MCF 10A (cell line): ENCODE results near the gene LSM11. TPM values are rescaled to one million over a fixed set of nuclear protein-coding genes. Genes with fewer than 3 reads are reported as not detected.

Experiments used
- BruUV-seq: library from RNA; stranded (reverse); fragments of 400-500 nt; replicated peaks from 2 replicates; lab custom pipeline; 2021; lab: Mats Ljungman, UMichigan
- CTCF ChIA-PET: fragments of 300-600 bp; sonication (Branson Sonifier 250); formaldehyde crosslinking; extraction: SDS; loops from one replicate; lab custom pipeline; 2021; ENCODE audit warnings: antibody characterized with exemption, inconsistent platforms; lab: Yijun Ruan, JAX
- POLR2A ChIA-PET: fragments of 300-600, 350-650 bp; sonication (Branson Sonifier 250); formaldehyde crosslinking; extraction: SDS; loops from one replicate; lab custom pipeline; 2020; ENCODE audit warnings: antibody characterized with exemption, inconsistent platforms; lab: Yijun Ruan, JAX
- DNase-seq: peaks from one replicate; pipeline ENCODE4 v3.0.0-alpha.2; 2018; ENCODE audit not compliant: unreplicated experiment
- H3K27ac Mint-ChIP-seq: one replicate; pipeline ENCODE4 v1.8.0; 2022; ENCODE audit warnings: mild to moderate bottlenecking, low read depth, mixed read lengths; ENCODE audit not compliant: unreplicated experiment
- H3K27me3 Mint-ChIP-seq: one replicate; pipeline ENCODE4 v1.8.0; 2022; ENCODE audit warnings: mixed read lengths; ENCODE audit not compliant: insufficient read depth, unreplicated experiment
- H3K36me3 Mint-ChIP-seq: one replicate; pipeline ENCODE4 v1.8.0; 2022; ENCODE audit warnings: mild to moderate bottlenecking, moderate library complexity, mixed read lengths; ENCODE audit not compliant: insufficient read depth, unreplicated experiment
- H3K4me1 Mint-ChIP-seq: one replicate; pipeline ENCODE4 v1.8.0; 2022; ENCODE audit warnings: mixed read lengths; ENCODE audit not compliant: insufficient read depth, unreplicated experiment
- H3K4me3 Mint-ChIP-seq: one replicate; pipeline ENCODE4 v1.8.0; 2022; ENCODE audit warnings: mild to moderate bottlenecking, moderate library complexity, mixed read lengths; ENCODE audit not compliant: unreplicated experiment
- H3K9me3 Mint-ChIP-seq: one replicate; pipeline ENCODE4 v1.8.0; 2022; ENCODE audit warnings: mixed read lengths; ENCODE audit not compliant: unreplicated experiment
- CTCF ChIP-seq: fragments of 200-600 bp; IDR thresholded peaks from one replicate; pipeline ENCODE4 v1.8.0; 2022; ENCODE audit warnings: antibody characterized with exemption, mild to moderate bottlenecking; ENCODE audit not compliant: unreplicated experiment
- intact Hi-C: fragments of 100-400 bp; cut with micrococcal nuclease; formaldehyde crosslinking; loops from 2 replicates; pipeline ENCODE4 v1.14.1; 2022
- total RNA-seq: library from RNA; stranded (reverse); gene quantifications from 2 replicates; pipeline ENCODE4 v1.2.3, GENCODE V29; 2022

Gene LSM11
- total RNA-seq, 1 experiment from 2014 or later, result 3.4 TPM

- no TSS peak for BruUV-seq
- H3K36me3 Mint-ChIP-seq, result no peaks in the 10 kb centered on the region
- H3K27me3 Mint-ChIP-seq, result no peaks in the 10 kb centered on the region
- intact Hi-C loops, result no loop called here
- no peak overlapping the region for H3K27ac Mint-ChIP-seq
- no peak overlapping the region for H3K4me3 Mint-ChIP-seq
- no peaks in the 10 kb centered on the region for H3K9me3 Mint-ChIP-seq
- peaks cover 9% of the 10 kb centered on the region for H3K4me1 Mint-ChIP-seq
- POLR2A ChIA-PET, result interaction anchor here (1.0 kb wide), 1 partner anchor 38 kb away, joined by 3 read pairs; no protein-coding TSS in a partner anchor
- no peak for DNase-seq
- no peak for TF ChIP-seq CTCF
- CTCF ChIA-PET, result interaction anchor here (0.5 to 2.3 kb wide), 7 partner anchors 9 to 987 kb away, joined by 3 to 18 read pairs (median 3); partner anchors contain the start of gene LSM11
These were observed 34.6 kb upstream of the LSM11 start for GRCh38 chr5:157708866-157709265.

GRCh38 chr5:157709346-157709745 is 34.2 kb upstream of the LSM11 start:
- Mint-ChIP-seq H3K9me3 (no peaks in the 10 kb centered on the region), H3K27ac (no peak overlapping the region), H3K27me3 (no peaks in the 10 kb centered on the region), H3K4me1 (peaks cover 9% of the 10 kb centered on the region), H3K36me3 (no peaks in the 10 kb centered on the region), H3K4me3 (no peak overlapping the region)
- ChIA-PET CTCF (interaction anchor here (0.5 to 2.3 kb wide), 2 partner anchors 8 to 277 kb away, joined by 3 to 18 read pairs; no protein-coding TSS in a partner anchor), POLR2A (no interaction called here)
- DNase-seq, result no peak
- intact Hi-C loops, result no loop called here
- BruUV-seq, result no TSS peak
- no peak for TF ChIP-seq CTCF

- ChIA-PET POLR2A (no interaction called here), CTCF (interaction anchor here (0.7 kb wide), 1 partner anchor 471 kb away, joined by 3 read pairs; no protein-coding TSS in a partner anchor)
- Mint-ChIP-seq H3K27me3 (no peaks in the 10 kb centered on the region), H3K27ac (peak overlapping the region; percentile 41), H3K4me1 (peaks cover 9% of the 10 kb centered on the region), H3K9me3 (no peaks in the 10 kb centered on the region), H3K4me3 (no peak overlapping the region), H3K36me3 (no peaks in the 10 kb centered on the region)
- BruUV-seq, result no TSS peak
- no peak for DNase-seq
- intact Hi-C loops, result loop anchor here (10.0 kb wide), 1 partner anchor 136 kb away; the partner anchor contains the start of gene ADAM19
- no peak for TF ChIP-seq CTCF
These were observed 33.1 kb upstream of the LSM11 start for GRCh38 chr5:157710431-157710830.

- Mint-ChIP-seq H3K4me3 (no peak overlapping the region), H3K27me3 (no peaks in the 10 kb centered on the region), H3K36me3 (no peaks in the 10 kb centered on the region), H3K9me3 (no peaks in the 10 kb centered on the region), H3K27ac (peak overlapping the region; percentile 41), H3K4me1 (peaks cover 9% of the 10 kb centered on the region)
- CTCF ChIA-PET, result interaction anchor here (0.7 to 1.1 kb wide), 3 partner anchors 12 to 471 kb away, joined by 3 read pairs; no protein-coding TSS in a partner anchor
- TF ChIP-seq CTCF, result no peak
- DNase-seq, result peak; percentile 16
- POLR2A ChIA-PET, result interaction anchor here (0.5 to 1.0 kb wide), 4 partner anchors 20 to 199 kb away, joined by 3 read pairs; partner anchors contain the start of gene THG1L
- no TSS peak for BruUV-seq
- intact Hi-C loops, result loop anchor here (10.0 kb wide), 1 partner anchor 136 kb away; the partner anchor contains the start of gene ADAM19
These were observed 32.6 kb upstream of the LSM11 start for GRCh38 chr5:157710882-157711281.
